ENCODE measurements around the gene GALK1. TPM values are rescaled to one million over a fixed set of nuclear protein-coding genes. Genes with fewer than 3 reads are reported as not detected.
A peak's percentile ranks its signal among the peaks of the same experiment; 100 is the strongest.

The GALK1 gene
- total and polyA plus RNA-seq, 9 of the 15 experiments (the other 6 are each of a cell fraction or from before 2014, with no cell fraction given), result 0.45 to 51.6 (median 17.4) TPM

- TF ChIP-seq THRA (IDR thresholded peaks at IDR 0.05), result no peak
- TF ChIP-seq RNF2 (IDR thresholded peaks at IDR 0.05), result no peak
- no peak for TF ChIP-seq ZNF263 (CRISPR knock-in tag; IDR thresholded peaks at IDR 0.05; ENCODE audit: borderline replicate concordance)
- no peak for TF ChIP-seq FOXM1 (IDR thresholded peaks at IDR 0.05; ENCODE audit: low read depth)
- TF ChIP-seq FOXM1 (CRISPR knock-in tag; IDR thresholded peaks at IDR 0.05; ENCODE audit: low read depth), result no peak
- TF ChIP-seq NBN (IDR thresholded peaks at IDR 0.05; ENCODE audit: low read depth), result no peak
- TF ChIP-seq ESRRB (CRISPR knock-in tag; IDR thresholded peaks at IDR 0.05; ENCODE audit: borderline replicate concordance), result peak; percentile 82; the same call in 1 of the 2 replicates
- TF ChIP-seq MED1 (CRISPR knock-in tag; IDR thresholded peaks at IDR 0.05; ENCODE audit: borderline replicate concordance), result no peak
- no peak for TF ChIP-seq DACH1 (IDR thresholded peaks at IDR 0.05; ENCODE audit: partially characterized antibody)
- TF ChIP-seq IRF1 (CRISPR knock-in tag; IDR thresholded peaks at IDR 0.05; ENCODE audit: borderline replicate concordance), result no peak
- no peak for TF ChIP-seq ZNF12 (CRISPR knock-in tag; IDR thresholded peaks at IDR 0.05)
- TF ChIP-seq CBX1 (IDR thresholded peaks at IDR 0.05; ENCODE audit: low read depth), result peak; percentile 72
- no peak for TF ChIP-seq E2F5 (CRISPR knock-in tag; IDR thresholded peaks at IDR 0.05)
- no peak for TF ChIP-seq NUFIP1 (IDR thresholded peaks at IDR 0.05; ENCODE audit: partially characterized antibody)
- peak; percentile 68 for TF ChIP-seq ZNF23 (CRISPR knock-in tag; IDR thresholded peaks at IDR 0.05)
- TF ChIP-seq ZNF232 (CRISPR knock-in tag; IDR thresholded peaks at IDR 0.05), result no peak; the same call in 1 of the 2 replicates
- no peak for TF ChIP-seq HCFC1 (IDR thresholded peaks at IDR 0.05; ENCODE audit: low read depth, low read length)
- TF ChIP-seq ARNT (IDR thresholded peaks at IDR 0.05), result peak in 1 of 2 experiments; percentile 91; a peak in 2 of 4 replicates
- TF ChIP-seq MITF (IDR thresholded peaks at IDR 0.05), result no peak
- no peak for TF ChIP-seq GATAD2B (IDR thresholded peaks at IDR 0.05; ENCODE audit: borderline replicate concordance)
- peak; percentile 96 for TF ChIP-seq THRAP3 (IDR thresholded peaks at IDR 0.05; ENCODE audit: borderline replicate concordance)
- peak; percentile 18; the same call in 1 of the 2 replicates for TF ChIP-seq HMG20B (CRISPR knock-in tag; IDR thresholded peaks at IDR 0.05)
Observed at GRCh38 chr17:75776386-75777295, 11.6 kb upstream of the GALK1 start (continued).

Data from K562 (cell line).